Thoracic aorta (tissue), 2 donors: ENCODE results near the gene TAF10. TPM values are rescaled to one million over a fixed set of nuclear protein-coding genes. Genes with fewer than 3 reads are reported as not detected.

Experiments
- ATAC-seq: fragments of 150-250 bp; one replicate; pipeline ENCODE4 v1.8.0; 2017; ENCODE audit warnings: low read depth; ENCODE audit not compliant: insufficient number of reproducible peaks, low FRiP score
- DNase-seq: peaks from one replicate; pipeline ENCODE4 v3.0.0-alpha.2; 2020; ENCODE audit warnings: low spot score
- H3K27ac ChIP-seq, 2 donors: fragments of 200-600 bp; sonication (generic); 1 replicate in 1 of 2; 2 replicates in 1 of 2; pipeline ENCODE4 v1.5.1; 2016; ENCODE audit warnings: mild to moderate bottlenecking in 2 of 2, moderate library complexity in 2 of 2
- H3K27me3 ChIP-seq: fragments of 200-600 bp; sonication (generic); replicated peaks from 2 replicates; pipeline ENCODE4 v1.6.0; 2016; ENCODE audit warnings: mild to moderate bottlenecking; ENCODE audit not compliant: insufficient read depth
- H3K36me3 ChIP-seq: fragments of 200-600 bp; sonication (generic); one replicate; pipeline ENCODE4 v1.5.1; 2016
- H3K4me1 ChIP-seq, 2 donors: fragments of 200-600 bp; sonication (generic); 1 replicate in 1 of 2; 2 replicates in 1 of 2; pipeline versions ENCODE4 v1.5.1 to v1.6.0; 2016; ENCODE audit warnings: low read depth in 2 of 2, mild to moderate bottlenecking in 1 of 2; ENCODE audit not compliant: control insufficient read depth in 1 of 2
- H3K4me3 ChIP-seq: fragments of 200-600 bp; sonication (generic); 2 replicates; pipeline ENCODE4 v1.5.1; 2016; ENCODE audit warnings: mild to moderate bottlenecking
- H3K9me3 ChIP-seq: fragments of 200-600 bp; sonication (generic); 2 replicates; pipeline ENCODE4 v1.5.1; 2016
- total RNA-seq, 2 donors: library from RNA; depleted of rRNA; stranded (reverse); fragments of >200 nt; gene quantifications; one replicate each; pipeline versions ENCODE4 v1.1.0 to v1.2.3, GENCODE V29; 2016
- TF ChIP-seq, protein P1 (sequence below): fragments of 200-600 bp; sonication (generic); IDR thresholded peaks from one replicate; pipeline ENCODE4 v1.5.1; 2019; ENCODE audit warnings: antibody characterized with exemption

The TAF10 gene
- total RNA-seq, 2 donors from 2014 or later, result 39.5 to 40.0 TPM

DNA sequence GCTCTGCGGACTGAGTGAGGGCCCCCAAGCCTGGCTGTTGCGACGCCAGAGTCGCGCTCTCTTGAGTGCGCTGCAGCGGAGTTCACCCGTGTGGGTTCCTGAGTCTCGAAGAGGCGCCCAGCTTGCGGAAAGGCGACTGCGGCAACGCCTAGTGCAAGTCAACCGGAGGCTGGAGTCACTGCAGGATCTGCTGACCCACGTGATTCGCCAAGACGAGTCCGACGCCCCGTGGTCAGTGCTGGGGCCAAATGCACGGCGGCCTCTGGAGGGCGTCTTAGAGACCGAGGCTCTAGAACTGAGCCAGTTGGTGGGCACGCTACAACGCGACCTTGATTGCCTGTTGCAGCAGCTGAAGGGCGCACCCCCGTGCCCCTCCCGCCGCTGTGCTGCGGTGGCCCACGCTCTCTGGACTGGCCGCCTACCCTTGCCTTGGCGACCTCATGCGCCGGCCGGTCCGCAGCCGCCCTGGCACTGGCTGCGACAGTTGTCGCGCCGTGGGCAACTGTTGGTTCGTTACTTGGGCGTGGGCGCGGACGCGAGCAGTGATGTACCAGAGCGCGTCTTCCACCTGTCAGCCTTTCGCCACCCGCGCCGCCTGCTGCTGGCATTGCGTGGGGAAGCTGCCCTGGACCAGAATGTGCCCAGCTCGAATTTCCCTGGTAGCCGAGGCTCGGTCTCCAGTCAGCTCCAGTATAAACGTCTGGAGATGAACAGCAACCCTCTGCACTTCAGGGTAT, 41.2 kb downstream of the TAF10 start:
- H3K4me1 ChIP-seq, result peaks cover 0 to 14% of the 10 kb centered on the region in 2 donors
- H3K4me3 ChIP-seq, result peak overlapping the region; percentile 39
- no peaks in the 10 kb centered on the region for H3K27me3 ChIP-seq
- no peak overlapping the region for H3K27ac ChIP-seq
- no peak for DNase-seq
- TF ChIP-seq, protein P1, sequence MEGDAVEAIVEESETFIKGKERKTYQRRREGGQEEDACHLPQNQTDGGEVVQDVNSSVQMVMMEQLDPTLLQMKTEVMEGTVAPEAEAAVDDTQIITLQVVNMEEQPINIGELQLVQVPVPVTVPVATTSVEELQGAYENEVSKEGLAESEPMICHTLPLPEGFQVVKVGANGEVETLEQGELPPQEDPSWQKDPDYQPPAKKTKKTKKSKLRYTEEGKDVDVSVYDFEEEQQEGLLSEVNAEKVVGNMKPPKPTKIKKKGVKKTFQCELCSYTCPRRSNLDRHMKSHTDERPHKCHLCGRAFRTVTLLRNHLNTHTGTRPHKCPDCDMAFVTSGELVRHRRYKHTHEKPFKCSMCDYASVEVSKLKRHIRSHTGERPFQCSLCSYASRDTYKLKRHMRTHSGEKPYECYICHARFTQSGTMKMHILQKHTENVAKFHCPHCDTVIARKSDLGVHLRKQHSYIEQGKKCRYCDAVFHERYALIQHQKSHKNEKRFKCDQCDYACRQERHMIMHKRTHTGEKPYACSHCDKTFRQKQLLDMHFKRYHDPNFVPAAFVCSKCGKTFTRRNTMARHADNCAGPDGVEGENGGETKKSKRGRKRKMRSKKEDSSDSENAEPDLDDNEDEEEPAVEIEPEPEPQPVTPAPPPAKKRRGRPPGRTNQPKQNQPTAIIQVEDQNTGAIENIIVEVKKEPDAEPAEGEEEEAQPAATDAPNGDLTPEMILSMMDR, result no peak
- H3K9me3 ChIP-seq, result no peaks in the 10 kb centered on the region
- ATAC-seq, result no peak
- H3K36me3 ChIP-seq, result no peaks in the 10 kb centered on the region

GRCh38 chr11:6569706-6570105, 42.3 kb downstream of the TAF10 start:
- Histone ChIP-seq H3K9me3 (no peaks in the 10 kb centered on the region), H3K4me3 (no peak overlapping the region), H3K4me1 (peaks cover 0 to 14% of the 10 kb centered on the region in 2 donors), H3K27me3 (no peaks in the 10 kb centered on the region), H3K36me3 (no peaks in the 10 kb centered on the region), H3K27ac (no peak overlapping the region)
- ATAC-seq (no peak), DNase-seq (no peak)
- TF ChIP-seq, protein P1, result no peak

GRCh38 chr11:6568191-6568918, 43.7 kb downstream of the TAF10 start:
- DNase-seq, result no peak
- Histone ChIP-seq H3K4me3 (no peak overlapping the region), H3K27me3 (no peaks in the 10 kb centered on the region), H3K4me1 (peaks cover 0 to 14% of the 10 kb centered on the region in 2 donors), H3K27ac (no peak overlapping the region), H3K36me3 (no peaks in the 10 kb centered on the region), H3K9me3 (no peaks in the 10 kb centered on the region)
- ATAC-seq, result no peak
- TF ChIP-seq, protein P1, result no peak

DNA sequence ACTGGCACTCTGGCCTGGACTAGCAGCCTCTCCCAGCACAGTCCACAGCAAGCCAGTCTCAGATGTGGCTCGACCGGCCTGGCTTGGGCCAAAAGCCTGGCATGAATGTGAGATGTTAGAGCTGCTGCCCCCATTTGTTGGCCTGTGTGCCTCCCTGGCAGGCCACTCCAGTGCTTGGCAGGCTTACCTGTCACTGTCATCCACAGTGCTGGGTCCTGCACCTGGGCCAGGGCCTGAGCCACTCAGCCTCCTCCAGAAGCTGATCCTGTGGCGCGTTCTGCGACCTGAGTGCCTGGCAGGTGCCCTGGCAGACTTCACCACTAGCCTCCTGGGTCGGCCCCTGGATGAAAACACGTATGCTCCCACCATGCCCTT, 44.7 kb downstream of the TAF10 start:
- no peaks in the 10 kb centered on the region for H3K27me3 ChIP-seq
- no peaks in the 10 kb centered on the region for H3K36me3 ChIP-seq
- TF ChIP-seq, protein P1, result no peak
- DNase-seq, result no peak
- no peaks in the 10 kb centered on the region for H3K9me3 ChIP-seq
- peaks cover 0 to 14% of the 10 kb centered on the region in 2 donors for H3K4me1 ChIP-seq
- ATAC-seq, result no peak
- no peak overlapping the region for H3K27ac ChIP-seq
- no peak overlapping the region for H3K4me3 ChIP-seq

- DNase-seq (no peak), ATAC-seq (no peak)
- H3K4me3 ChIP-seq, result no peak overlapping the region
- H3K36me3 ChIP-seq, result no peaks in the 10 kb centered on the region
- H3K4me1 ChIP-seq, result peaks cover 0 to 10% of the 10 kb centered on the region in 2 donors
- no peaks in the 10 kb centered on the region for H3K9me3 ChIP-seq
- H3K27ac ChIP-seq, result no peak overlapping the region
- H3K27me3 ChIP-seq, result no peaks in the 10 kb centered on the region
- TF ChIP-seq, protein P1, result no peak
These were observed 45.2 kb downstream of the TAF10 start for GRCh38 chr11:6566704-6567370.
